Mononuclear cell (primary cell): Measurements from ENCODE around the gene CYTH2. TPM values are rescaled to one million over a fixed set of nuclear protein-coding genes. Genes with fewer than 3 reads are reported as not detected.
"Not testable (repeated sequence)": the region's sequence is repeated elsewhere in the genome, so short reads cannot be mapped to it uniquely, and the experiment has no call there.

Experiments used
- H3K27me3 ChIP-seq: 2 replicates; pipeline ENCODE4 v1.6.0; 2011; ENCODE audit warnings: low read length, control low read depth; ENCODE audit not compliant: insufficient read depth
- H3K4me1 ChIP-seq: 2 replicates; pipeline ENCODE4 v1.5.1; 2011; ENCODE audit warnings: mild to moderate bottlenecking, low read length, control low read depth; ENCODE audit not compliant: insufficient read depth
- H3K4me3 ChIP-seq: 2 replicates; pipeline ENCODE4 v1.5.1; 2011; ENCODE audit warnings: mild to moderate bottlenecking, low read length, moderate library complexity
- H3K9me3 ChIP-seq: 2 replicates; pipeline ENCODE4 v1.5.1; 2011; ENCODE audit warnings: low read depth, mild to moderate bottlenecking, control low read depth, low read length
- total RNA-seq: library from RNA; depleted of rRNA; stranded (reverse); fragments of >200 nt; gene quantifications from one replicate; pipeline ENCODE4 v1.2.3, GENCODE V29; 2012

Gene CYTH2
- total RNA-seq, 1 donor: 14.9 TPM

- Histone ChIP-seq H3K27me3 (peaks cover 14% of the 10 kb centered on the region), H3K4me3 (no peak overlapping the region)
Observed at GRCh38 chr19:48507911-48508439, 38.8 kb downstream of the CYTH2 start.

GRCh38 chr19:48508729-48509411 is 39.7 kb downstream of the CYTH2 start:
- Histone ChIP-seq H3K4me3 (no peak overlapping the region), H3K4me1 (peaks cover 19% of the 10 kb centered on the region), H3K9me3 (no peaks in the 10 kb centered on the region), H3K27me3 (peaks cover 18% of the 10 kb centered on the region)

More at GRCh38 chr19:48507911-48508439, 38.8 kb downstream of the CYTH2 start:
- no peaks in the 10 kb centered on the region for H3K9me3 ChIP-seq
- peaks cover 13% of the 10 kb centered on the region for H3K4me1 ChIP-seq

DNA sequence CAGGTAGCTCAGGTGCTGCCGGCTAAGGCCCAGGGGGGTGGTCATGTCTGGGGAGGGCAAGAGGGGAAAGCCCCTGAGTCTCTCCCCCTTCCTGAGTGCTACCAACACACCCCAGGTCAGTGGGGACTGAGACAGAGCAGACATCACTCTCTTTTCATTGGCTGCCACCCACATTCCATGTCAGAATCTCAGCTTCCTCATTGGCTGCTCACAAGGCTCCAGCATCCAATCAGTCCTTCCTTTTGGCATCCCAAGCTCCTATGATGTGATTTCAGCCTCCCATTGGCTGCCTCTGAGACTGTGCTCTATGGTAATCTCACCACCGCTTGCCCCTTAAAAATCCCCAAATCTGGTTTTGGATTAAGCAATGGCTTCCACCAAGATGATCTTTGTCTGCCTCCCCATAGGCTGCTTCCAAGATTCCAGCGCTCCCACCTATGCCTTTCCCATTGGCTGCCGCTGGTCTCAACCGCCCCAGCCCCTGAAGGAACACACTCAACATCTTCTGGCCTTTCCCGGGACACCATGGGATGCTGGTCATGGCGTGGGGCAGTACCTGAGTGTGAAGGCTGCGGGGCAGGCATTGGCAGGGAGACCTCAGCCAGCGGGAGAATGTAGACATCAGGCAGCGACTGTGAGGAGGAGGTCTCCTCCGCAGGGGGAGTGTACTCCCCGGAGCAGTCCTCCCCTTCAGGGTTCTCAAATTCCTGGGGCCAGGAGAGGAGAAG is 40.5 kb downstream of the CYTH2 start:
- peaks cover 19% of the 10 kb centered on the region for H3K4me1 ChIP-seq
- no peaks in the 10 kb centered on the region for H3K9me3 ChIP-seq
- peaks cover 18% of the 10 kb centered on the region for H3K27me3 ChIP-seq
- H3K4me3 ChIP-seq: no peak overlapping the region

DNA sequence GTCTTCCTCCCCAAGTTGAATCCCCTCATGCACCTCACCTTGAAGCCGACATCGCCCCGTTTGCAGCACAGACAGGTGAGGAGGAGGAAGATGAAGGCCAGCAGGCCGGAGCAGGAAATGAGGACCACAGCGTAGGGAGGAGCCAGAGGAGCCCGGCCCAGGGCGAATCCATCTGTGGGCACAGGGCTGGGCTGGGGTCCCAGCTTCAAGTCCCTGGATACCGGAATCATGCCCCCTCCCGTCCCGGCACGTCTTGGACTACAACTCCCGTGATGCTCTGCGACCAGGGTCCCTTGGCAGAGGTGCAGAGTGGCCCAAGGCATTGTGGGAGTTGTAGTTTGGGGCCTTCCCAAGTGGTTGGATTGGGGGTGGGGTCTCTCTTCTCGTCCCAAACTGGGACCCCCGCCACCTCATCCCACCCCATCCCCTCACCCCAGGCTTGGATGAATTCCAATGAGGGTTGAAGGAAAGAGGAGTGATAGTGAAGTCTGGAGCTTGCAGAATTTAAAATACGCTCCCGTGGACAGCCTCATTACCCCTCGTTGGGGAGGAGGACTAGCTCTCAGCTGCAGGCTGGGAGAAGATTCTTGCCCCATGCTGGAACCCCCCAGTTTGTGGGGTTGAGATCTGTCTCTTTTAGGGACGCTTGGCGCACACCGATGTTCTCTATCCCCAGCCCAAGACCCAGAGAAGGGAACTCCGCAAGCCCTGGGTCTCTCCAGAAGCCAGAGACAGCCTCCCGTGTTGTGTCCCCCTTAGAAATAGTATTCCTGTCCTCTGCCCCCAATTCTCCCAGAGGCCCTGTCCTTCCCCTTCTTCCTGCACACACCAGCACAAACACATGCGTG is 41.5 kb downstream of the CYTH2 start:
- Histone ChIP-seq H3K4me3 (peak overlapping the region; percentile 19), H3K27me3 (peaks cover 18% of the 10 kb centered on the region), H3K4me1 (peaks cover 19% of the 10 kb centered on the region), H3K9me3 (no peaks in the 10 kb centered on the region)

DNA sequence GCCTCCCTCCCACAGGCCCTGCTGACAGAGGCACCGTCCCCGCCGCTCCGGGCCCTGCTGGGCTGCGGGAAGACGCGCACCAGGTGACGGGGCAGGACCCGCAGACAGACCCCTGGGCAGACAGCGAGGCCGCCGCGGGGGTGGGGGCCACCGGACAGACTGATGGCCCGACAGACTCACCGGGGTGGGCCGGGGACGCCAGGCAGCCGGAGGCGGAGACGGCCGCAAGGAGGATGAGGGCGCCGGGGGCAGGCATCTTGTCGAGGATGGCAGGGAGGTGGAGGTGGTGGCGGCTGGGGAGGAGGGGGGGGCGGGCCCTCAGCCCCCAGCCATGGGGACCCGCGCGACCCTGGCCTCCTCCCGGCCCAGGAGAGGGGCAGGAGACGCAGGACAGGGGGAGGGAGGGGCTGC is 42.2 kb downstream of the CYTH2 start:
- Histone ChIP-seq H3K9me3 (no peaks in the 10 kb centered on the region), H3K4me1 (peaks cover 19% of the 10 kb centered on the region), H3K27me3 (peaks cover 18% of the 10 kb centered on the region), H3K4me3 (no peak overlapping the region)

GRCh38 chr19:48511800-48512503 is 42.8 kb downstream of the CYTH2 start, which contains the start of gene LMTK3:
LMTK3 (minus strand) TSS chr19:48511835; CDS start chr19:48511576, 259 bp downstream.
- peaks cover 19% of the 10 kb centered on the region for H3K4me1 ChIP-seq
- H3K27me3 ChIP-seq: peaks cover 18% of the 10 kb centered on the region
- H3K9me3 ChIP-seq: no peaks in the 10 kb centered on the region
- peak within 1 kb of the TSS; percentile 19 for H3K4me3 ChIP-seq

- H3K9me3 ChIP-seq: no peaks in the 10 kb centered on the region
- H3K4me1 ChIP-seq: peaks cover 19% of the 10 kb centered on the region
- peaks cover 18% of the 10 kb centered on the region for H3K27me3 ChIP-seq
- H3K4me3 ChIP-seq: peak overlapping the region; percentile 48
Observed at GRCh38 chr19:48512504-48513288, 43.5 kb downstream of the CYTH2 start.

GRCh38 chr19:48513289-48514122 is 44.3 kb downstream of the CYTH2 start:
- no peaks in the 10 kb centered on the region for H3K9me3 ChIP-seq
- H3K27me3 ChIP-seq: peaks cover 18% of the 10 kb centered on the region
- H3K4me1 ChIP-seq: peaks cover 19% of the 10 kb centered on the region
- H3K4me3 ChIP-seq: peak overlapping the region; percentile 48

GRCh38 chr19:48514123-48514458 is 44.9 kb downstream of the CYTH2 start:
- Histone ChIP-seq H3K4me3 (no peak overlapping the region), H3K27me3 (peaks cover 18% of the 10 kb centered on the region), H3K9me3 (no peaks in the 10 kb centered on the region), H3K4me1 (peaks cover 19% of the 10 kb centered on the region)

DNA sequence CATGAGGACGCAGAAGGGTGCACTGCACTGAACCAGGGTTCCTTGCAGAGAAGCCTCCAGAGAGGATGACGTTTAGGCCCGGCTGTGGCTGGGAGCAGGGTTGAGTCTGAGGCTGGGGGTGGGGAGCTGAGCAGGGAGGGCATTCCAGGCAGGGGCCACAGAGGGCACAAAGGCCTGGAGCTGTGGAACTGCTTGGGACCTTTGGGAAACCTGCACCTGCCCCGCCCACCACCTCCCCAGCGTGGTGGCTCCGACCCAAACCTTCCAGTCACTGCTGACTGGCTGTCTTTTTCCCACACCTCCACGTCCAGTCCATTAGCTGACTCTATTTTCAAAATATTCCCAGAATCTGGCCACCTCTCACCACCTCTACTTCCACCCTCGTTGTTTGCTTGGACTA is 47.4 kb downstream of the CYTH2 start:
- H3K27me3 ChIP-seq: peaks cover 16% of the 10 kb centered on the region
- H3K9me3 ChIP-seq: no peaks in the 10 kb centered on the region
- no peak overlapping the region for H3K4me3 ChIP-seq
- H3K4me1 ChIP-seq: peaks cover 15% of the 10 kb centered on the region

GRCh38 chr19:48518207-48518606 is 49.0 kb downstream of the CYTH2 start:
- Histone ChIP-seq H3K4me1 (peaks cover 4% of the 10 kb centered on the region), H3K27me3 (peaks cover 2% of the 10 kb centered on the region), H3K4me3 (no peak overlapping the region), H3K9me3 (no peaks in the 10 kb centered on the region)

- not testable (repeated sequence) for H3K4me1 ChIP-seq, H3K27me3 ChIP-seq, H3K4me3 ChIP-seq
Observed at GRCh38 chr19:48519426-48519825, 50.3 kb downstream of the CYTH2 start.

GRCh38 chr19:48520134-48520533 is 51.0 kb downstream of the CYTH2 start:
- Histone ChIP-seq H3K9me3 (peaks cover 6% of the 10 kb centered on the region), H3K27me3 (no peaks in the 10 kb centered on the region), H3K4me3 (no peak overlapping the region), H3K4me1 (no peaks in the 10 kb centered on the region)

More at GRCh38 chr19:48519426-48519825, 50.3 kb downstream of the CYTH2 start:
- H3K9me3 ChIP-seq: not testable (repeated sequence)
